MM.1S (cell line): ENCODE measurements around the gene VPS35L.

Experiments
- DNase-seq: peaks from one replicate; pipeline ENCODE4 v3.0.0-alpha.2; 2015
- H2AFZ ChIP-seq: fragments of 300-600 bp; sonication (generic); 2 replicates; pipeline ENCODE4 v1.6.0; 2016; ENCODE audit warnings: antibody characterized with exemption, low read length
- H3F3A ChIP-seq: fragments of 300-600 bp; sonication (generic); 2 replicates; pipeline ENCODE4 v1.6.1; 2016; ENCODE audit warnings: mild to moderate bottlenecking, antibody characterized with exemption, low read length, moderate library complexity, mixed read lengths; ENCODE audit not compliant: insufficient read depth
- H3K27ac ChIP-seq: fragments of 300-600 bp; sonication (generic); 2 replicates; pipeline ENCODE4 v1.5.1; 2016; ENCODE audit warnings: mild to moderate bottlenecking, low read length
- H3K27me3 ChIP-seq: fragments of 300-600 bp; sonication (generic); replicated peaks from 2 replicates; pipeline ENCODE4 v1.6.0; 2016; ENCODE audit warnings: low read length; ENCODE audit not compliant: insufficient read depth
- H3K36me3 ChIP-seq: fragments of 300-600 bp; sonication (generic); replicated peaks from 2 replicates; pipeline ENCODE4 v1.6.1; 2016; ENCODE audit warnings: mild to moderate bottlenecking, low read length, mixed read lengths; ENCODE audit not compliant: insufficient read depth
- H3K4me1 ChIP-seq: fragments of 300-600 bp; sonication (generic); 2 replicates; pipeline ENCODE4 v1.6.1; 2016; ENCODE audit warnings: low read length, mixed read lengths
- H3K4me2 ChIP-seq: fragments of 300-600 bp; sonication (generic); 2 replicates; pipeline ENCODE4 v1.6.0; 2016; ENCODE audit warnings: low read depth, low read length
- H3K4me3 ChIP-seq: fragments of 300-600 bp; sonication (generic); 2 replicates; pipeline ENCODE4 v1.5.1; 2016; ENCODE audit warnings: low read length, mixed read lengths
- H3K79me2 ChIP-seq: fragments of 300-600 bp; sonication (generic); 2 replicates; pipeline ENCODE4 v1.6.1; 2016; ENCODE audit warnings: mixed run types, low read length, mixed read lengths
- H3K9ac ChIP-seq: fragments of 300-600 bp; sonication (generic); 2 replicates; pipeline ENCODE4 v1.6.1; 2016; ENCODE audit warnings: low read length, mixed read lengths
- H3K9me2 ChIP-seq: fragments of 300-600 bp; sonication (generic); replicated peaks from 2 replicates; pipeline ENCODE4 v1.6.1; 2016; ENCODE audit warnings: mild to moderate bottlenecking, low read length, mixed read lengths; ENCODE audit not compliant: insufficient read depth
- H3K9me3 ChIP-seq: fragments of 300-600 bp; sonication (generic); replicated peaks from 2 replicates; pipeline ENCODE4 v1.6.1; 2016; ENCODE audit warnings: mild to moderate bottlenecking, low read length, mixed read lengths; ENCODE audit not compliant: insufficient read depth
- H4K20me1 ChIP-seq: fragments of 300-600 bp; sonication (generic); 2 replicates; pipeline ENCODE4 v1.6.1; 2016; ENCODE audit warnings: mild to moderate bottlenecking, low read length, moderate library complexity, mixed read lengths; ENCODE audit not compliant: insufficient read depth
- CTCF ChIP-seq: fragments of 300-600 bp; sonication (generic); IDR thresholded peaks from 2 replicates; pipeline ENCODE4 v1.5.1; 2016; ENCODE audit warnings: antibody characterized with exemption, low read length, mixed read lengths
- EZH2 ChIP-seq: fragments of 300-600 bp; sonication (generic); optimal IDR thresholded peaks from 2 replicates; pipeline ENCODE3; 2017; ENCODE audit warnings: low read depth, mild to moderate bottlenecking, antibody characterized with exemption, low read length, mixed read lengths
- EZH2phosphoT487 ChIP-seq: fragments of 300-600 bp; sonication (generic); IDR thresholded peaks from 2 replicates; pipeline ENCODE4 v1.6.1; 2018; ENCODE audit warnings: antibody characterized with exemption, low read length

The VPS35L gene

GRCh38 chr16:19722981-19723380 lies 167.5 kb downstream of the VPS35L start:
- Histone ChIP-seq H3F3A (no peaks in the 10 kb centered on the region), H2AFZ (no peak overlapping the region), H3K79me2 (peaks cover under 1% of the 10 kb centered on the region), H3K36me3 (no peaks in the 10 kb centered on the region), H3K9me2 (no peaks in the 10 kb centered on the region), H3K4me1 (no peaks in the 10 kb centered on the region), H3K4me2 (no peak overlapping the region), H3K9ac (no peak overlapping the region), H3K9me3 (no peaks in the 10 kb centered on the region), H3K4me3 (no peak overlapping the region), H3K27ac (no peak overlapping the region), H3K27me3 (no peaks in the 10 kb centered on the region), H4K20me1 (no peaks in the 10 kb centered on the region)
- DNase-seq, result no peak
- TF ChIP-seq EZH2 (no peak), CTCF (no peak), EZH2phosphoT487 (no peak)

- TF ChIP-seq CTCF (no peak), EZH2 (no peak), EZH2phosphoT487 (no peak)
- Histone ChIP-seq H3K9me3 (no peaks in the 10 kb centered on the region), H3K4me3 (no peak overlapping the region), H3K9ac (no peak overlapping the region), H2AFZ (no peak overlapping the region), H3K27me3 (no peaks in the 10 kb centered on the region), H3K4me1 (no peaks in the 10 kb centered on the region), H4K20me1 (no peaks in the 10 kb centered on the region), H3K79me2 (no peaks in the 10 kb centered on the region), H3K9me2 (no peaks in the 10 kb centered on the region), H3K27ac (no peak overlapping the region), H3F3A (no peaks in the 10 kb centered on the region), H3K36me3 (no peaks in the 10 kb centered on the region), H3K4me2 (no peak overlapping the region)
- no peak for DNase-seq
Observed at GRCh38 chr16:19728636-19728965, 173.1 kb downstream of the VPS35L start.

- no peak for DNase-seq
- H3K79me2 ChIP-seq, result no peaks in the 10 kb centered on the region
- H2AFZ ChIP-seq, result no peak overlapping the region
- no peaks in the 10 kb centered on the region for H3K36me3 ChIP-seq
- H3K27me3 ChIP-seq, result no peaks in the 10 kb centered on the region
- no peaks in the 10 kb centered on the region for H3K9me3 ChIP-seq
- no peak overlapping the region for H3K27ac ChIP-seq
- H3K9ac ChIP-seq, result no peak overlapping the region
- H3F3A ChIP-seq, result no peaks in the 10 kb centered on the region
- H3K4me2 ChIP-seq, result no peak overlapping the region
- H3K4me1 ChIP-seq, result no peaks in the 10 kb centered on the region
- no peaks in the 10 kb centered on the region for H3K9me2 ChIP-seq
- no peaks in the 10 kb centered on the region for H4K20me1 ChIP-seq
- no peak overlapping the region for H3K4me3 ChIP-seq
- TF ChIP-seq EZH2 (no peak), EZH2phosphoT487 (no peak), CTCF (no peak)
Observed at GRCh38 chr16:19733551-19733950, 178.0 kb downstream of the VPS35L start.
